GM10266 (cell line): ENCODE results near the gene CAND2.

Experiments
- DNase-seq: peaks from one replicate; pipeline ENCODE4 v3.0.0; 2012; ENCODE audit errors: extremely low spot score
- TF ChIP-seq, protein P1 (sequence below): IDR thresholded peaks from 2 replicates; pipeline ENCODE4 v1.5.1; 2012; ENCODE audit warnings: mild to moderate bottlenecking, low read depth; ENCODE audit not compliant: control insufficient read depth, insufficient read depth; ENCODE audit errors: missing control alignments

Gene CAND2

DNA sequence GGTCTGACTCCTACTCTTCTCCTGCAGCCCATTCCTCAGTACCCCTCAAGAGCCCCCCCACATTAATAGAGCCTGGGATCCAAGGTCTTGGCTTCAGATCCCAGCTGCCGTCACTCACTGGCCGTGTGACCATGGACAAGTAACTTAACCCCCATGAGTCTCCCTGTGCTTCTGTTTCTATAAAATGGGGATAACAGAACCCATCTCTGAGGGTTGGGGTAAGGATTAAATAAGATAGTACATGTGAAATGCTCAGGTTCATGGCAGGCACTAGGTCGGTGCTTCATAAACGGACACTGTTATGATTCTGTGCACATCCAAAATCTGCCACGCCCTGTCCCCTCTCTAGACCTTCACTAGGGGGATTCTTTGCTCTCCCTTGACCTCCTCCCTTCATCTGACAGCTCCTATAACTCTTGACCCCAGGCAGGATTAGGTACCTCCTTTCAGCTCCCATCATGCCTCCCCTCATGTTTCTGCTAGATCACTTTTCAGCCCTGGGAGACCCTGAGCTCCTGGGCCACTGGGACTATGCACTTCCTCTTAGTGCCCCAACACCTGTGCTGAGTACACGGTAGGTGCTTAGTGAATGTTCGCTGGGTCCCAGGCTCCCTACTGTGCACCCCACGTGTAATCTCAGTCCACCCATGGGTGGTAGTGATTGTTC, 1.5 kb downstream of the CAND2 start:
- TF ChIP-seq, protein P1, sequence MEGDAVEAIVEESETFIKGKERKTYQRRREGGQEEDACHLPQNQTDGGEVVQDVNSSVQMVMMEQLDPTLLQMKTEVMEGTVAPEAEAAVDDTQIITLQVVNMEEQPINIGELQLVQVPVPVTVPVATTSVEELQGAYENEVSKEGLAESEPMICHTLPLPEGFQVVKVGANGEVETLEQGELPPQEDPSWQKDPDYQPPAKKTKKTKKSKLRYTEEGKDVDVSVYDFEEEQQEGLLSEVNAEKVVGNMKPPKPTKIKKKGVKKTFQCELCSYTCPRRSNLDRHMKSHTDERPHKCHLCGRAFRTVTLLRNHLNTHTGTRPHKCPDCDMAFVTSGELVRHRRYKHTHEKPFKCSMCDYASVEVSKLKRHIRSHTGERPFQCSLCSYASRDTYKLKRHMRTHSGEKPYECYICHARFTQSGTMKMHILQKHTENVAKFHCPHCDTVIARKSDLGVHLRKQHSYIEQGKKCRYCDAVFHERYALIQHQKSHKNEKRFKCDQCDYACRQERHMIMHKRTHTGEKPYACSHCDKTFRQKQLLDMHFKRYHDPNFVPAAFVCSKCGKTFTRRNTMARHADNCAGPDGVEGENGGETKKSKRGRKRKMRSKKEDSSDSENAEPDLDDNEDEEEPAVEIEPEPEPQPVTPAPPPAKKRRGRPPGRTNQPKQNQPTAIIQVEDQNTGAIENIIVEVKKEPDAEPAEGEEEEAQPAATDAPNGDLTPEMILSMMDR, result no peak
- no peak for DNase-seq

DNA sequence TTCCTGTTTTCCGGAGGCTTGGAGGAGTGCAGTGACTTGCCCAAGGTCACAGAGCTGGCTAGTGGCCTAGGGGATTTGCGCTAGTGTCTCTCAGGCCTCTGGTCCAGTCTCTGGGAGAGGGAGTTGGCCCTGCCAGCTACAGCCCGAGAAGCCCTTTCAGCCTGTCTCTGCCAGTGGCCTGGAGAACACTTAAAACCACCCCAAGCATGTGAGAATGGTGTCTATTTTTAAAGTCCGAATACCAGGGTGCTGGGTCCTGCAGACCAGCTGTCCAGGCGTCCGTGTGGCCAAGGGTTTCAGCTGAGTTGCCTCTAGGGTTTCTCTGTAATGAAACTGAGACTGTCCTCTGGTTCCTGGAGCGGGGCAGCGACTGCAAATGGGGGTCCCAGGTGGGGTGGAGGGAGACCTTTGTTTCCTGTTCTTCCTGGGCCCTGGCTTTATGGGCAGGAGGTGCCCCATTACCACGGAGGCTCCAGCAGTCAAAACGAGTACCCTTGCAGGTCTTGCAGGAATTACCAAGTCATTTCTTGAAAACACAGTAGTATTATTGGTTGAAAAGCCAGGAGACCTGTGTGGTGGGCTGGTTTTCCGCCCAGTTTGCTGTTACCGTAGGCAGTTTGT, 2.2 kb downstream of the CAND2 start:
- DNase-seq, result no peak
- TF ChIP-seq, protein P1, result no peak

DNA sequence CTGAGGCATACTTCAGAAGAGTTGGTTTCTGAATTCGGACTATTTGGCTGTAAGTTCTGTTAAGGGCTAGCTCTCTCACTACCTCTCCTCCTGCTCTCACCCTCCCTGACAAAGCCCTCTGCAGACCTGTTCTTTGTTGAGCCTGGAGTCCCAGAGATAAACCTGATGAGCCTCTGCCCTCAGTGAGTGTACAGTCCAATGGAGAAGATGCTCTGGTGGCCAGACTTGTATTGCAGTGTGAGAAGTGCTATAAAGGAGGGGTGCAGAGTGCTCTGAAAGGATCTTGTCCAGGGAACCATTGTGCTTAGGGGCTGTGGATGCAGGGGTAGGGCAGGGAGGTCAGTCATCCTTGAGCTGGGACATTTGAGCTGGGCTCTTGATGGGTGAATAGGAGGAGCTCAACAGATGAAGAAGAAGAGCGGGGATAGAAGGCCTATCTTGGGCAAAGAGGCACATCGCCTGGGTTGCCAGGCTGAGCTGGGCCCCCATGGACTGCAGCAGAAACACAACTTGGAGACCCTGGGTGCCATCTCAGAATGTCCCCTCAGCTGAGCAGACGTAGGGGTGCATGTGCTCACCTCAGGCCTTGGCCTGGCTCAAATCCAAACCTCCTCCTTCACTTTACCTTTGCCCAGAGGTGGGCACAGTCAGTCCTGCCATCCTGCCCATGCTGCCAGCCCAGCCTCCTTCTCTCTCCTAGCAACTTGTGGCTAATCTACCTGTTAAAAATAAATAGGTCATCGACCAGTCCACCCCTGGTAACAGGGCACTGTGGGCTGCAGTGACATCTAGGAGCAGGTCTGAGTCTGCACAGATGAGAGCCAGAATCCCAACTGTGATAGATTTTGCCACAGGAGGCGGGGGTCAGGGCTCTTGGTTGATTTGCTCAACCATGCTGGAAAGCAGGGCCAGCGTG, 3.3 kb downstream of the CAND2 start:
- DNase-seq, result no peak
- TF ChIP-seq, protein P1, result no peak

DNA sequence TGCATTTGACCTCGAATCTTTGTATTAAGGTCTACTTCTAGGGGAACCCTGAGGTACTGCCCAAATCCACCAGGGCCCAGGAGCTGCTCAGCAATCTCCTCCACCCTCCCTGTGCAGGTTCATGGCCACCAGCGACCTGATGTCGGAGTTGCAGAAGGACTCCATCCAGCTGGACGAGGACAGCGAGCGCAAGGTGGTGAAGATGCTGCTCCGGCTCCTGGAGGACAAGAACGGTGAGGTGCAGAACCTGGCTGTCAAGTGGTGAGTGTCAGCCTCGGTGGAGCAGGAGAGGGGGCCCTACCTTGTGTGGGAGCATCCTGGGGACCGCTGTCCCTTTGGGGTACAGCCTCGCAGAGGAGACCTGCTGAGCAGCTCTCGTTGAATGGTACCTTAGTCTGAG, 6.9 kb downstream of the CAND2 start:
- TF ChIP-seq, protein P1, result no peak
- no peak for DNase-seq

DNA sequence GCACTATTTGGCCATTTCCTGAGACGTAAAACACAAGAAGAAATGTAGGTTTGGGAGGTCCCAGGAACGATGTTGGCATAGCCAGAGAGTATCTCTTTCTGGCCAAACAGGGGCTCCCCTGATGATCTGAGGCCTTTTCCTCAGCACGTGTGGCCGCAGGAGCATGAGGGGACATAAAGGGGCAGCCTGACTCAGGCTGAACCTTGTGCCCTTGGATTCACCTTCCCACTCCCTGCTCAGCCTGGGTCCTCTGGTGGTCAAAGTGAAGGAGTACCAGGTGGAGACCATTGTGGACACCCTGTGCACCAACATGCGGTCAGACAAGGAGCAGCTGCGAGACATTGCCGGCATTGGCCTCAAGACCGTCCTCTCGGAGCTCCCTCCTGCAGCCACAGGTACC, 10.6 kb downstream of the CAND2 start:
- no peak for DNase-seq
- TF ChIP-seq, protein P1, result no peak

DNA sequence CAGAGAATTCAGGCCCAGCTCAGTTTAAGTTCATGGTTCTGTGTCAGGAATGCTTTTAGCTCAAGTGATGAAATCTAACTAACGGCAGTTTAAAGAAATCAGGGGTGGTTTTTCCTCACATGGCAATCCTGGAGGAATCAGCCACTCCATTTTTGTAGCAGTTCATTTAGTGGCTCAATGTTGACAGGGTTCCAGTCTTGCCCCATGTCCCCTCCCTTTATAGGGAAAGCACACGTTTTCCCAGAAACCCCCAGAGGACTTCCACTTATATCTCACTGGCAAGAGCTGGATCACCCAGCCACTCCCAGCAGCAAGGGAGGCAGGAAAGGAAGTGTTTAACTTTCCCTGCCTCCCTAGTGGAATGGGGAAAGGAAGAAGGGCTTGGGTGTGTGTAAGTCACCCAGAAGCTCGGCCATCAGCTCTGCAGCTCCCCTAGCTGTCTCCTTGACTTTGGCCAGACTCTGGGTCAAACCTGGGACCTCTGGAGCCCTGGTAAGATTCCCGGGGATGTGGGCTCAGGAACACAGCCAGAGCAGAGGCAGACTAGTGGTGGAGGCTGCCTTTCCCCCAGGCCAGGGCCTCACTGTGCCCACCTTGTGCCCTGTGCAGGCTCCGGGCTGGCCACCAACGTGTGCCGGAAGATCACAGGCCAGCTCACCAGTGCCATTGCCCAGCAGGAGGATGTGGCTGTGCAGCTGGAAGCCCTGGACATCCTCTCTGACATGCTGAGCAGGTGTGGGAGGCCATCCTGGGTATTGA, 11.3 kb downstream of the CAND2 start:
- TF ChIP-seq, protein P1, result no peak
- DNase-seq, result no peak
